GM12878 (cell line): ENCODE results near the gene NTM.

Experiments used
- BHLHE40 ChIP-seq, 2 experiments: fragments of 450-650 bp in 1 of 2; IDR thresholded peaks; 2 replicates each; pipeline ENCODE4 v1.6.1; 2011 to 2017; ENCODE audit warnings: low read depth in 2 of 2, borderline replicate concordance in 1 of 2, improper control_type of control experiment in 1 of 2, low read length in 1 of 2, mild to moderate bottlenecking in 1 of 2
- KDM1A ChIP-seq: fragments of 200-600 bp; sonication (generic); IDR thresholded peaks from 2 replicates; pipeline ENCODE4 v1.6.1; 2016; ENCODE audit warnings: borderline replicate concordance
- NFYB ChIP-seq: IDR thresholded peaks from 2 replicates; pipeline ENCODE4 v1.6.1; 2011; ENCODE audit warnings: low read depth, mild to moderate bottlenecking, low read length, improper control_type of control experiment, moderate library complexity; ENCODE audit not compliant: insufficient read depth
- POLR2A ChIP-seq: IDR thresholded peaks from 2 replicates; pipeline ENCODE4 v1.6.1; 2011; ENCODE audit warnings: low read depth, mild to moderate bottlenecking, low read length
- POLR2AphosphoS5 ChIP-seq: IDR thresholded peaks from 2 replicates; pipeline ENCODE4 v1.6.1; 2011; ENCODE audit warnings: mild to moderate bottlenecking, low read length, inconsistent platforms
- SIN3A ChIP-seq: IDR thresholded peaks from 2 replicates; pipeline ENCODE4 v1.6.1; 2012; ENCODE audit warnings: low read depth, low read length, improper control_type of control experiment
- SREBF2 ChIP-seq: IDR thresholded peaks from 2 replicates; pipeline ENCODE4 v1.6.1; 2012; ENCODE audit warnings: mild to moderate bottlenecking, low read length
- TBL1XR1 ChIP-seq: IDR thresholded peaks from 2 replicates; pipeline ENCODE4 v1.6.1; 2012; ENCODE audit warnings: low read depth, low read length, improper control_type of control experiment
- YY1 ChIP-seq: IDR thresholded peaks from 2 replicates; pipeline ENCODE4 v1.6.1; 2011; ENCODE audit warnings: low read depth, mild to moderate bottlenecking, low read length
- TF ChIP-seq, protein P1 (sequence below), 3 experiments: IDR thresholded peaks in 2 of 3; conservative IDR thresholded peaks in 1 of 3; 2 replicates each; pipeline ENCODE4 v1.5.1; 2011; ENCODE audit warnings: low read depth in 3 of 3, low read length in 3 of 3, mild to moderate bottlenecking in 3 of 3, control low read depth in 2 of 3, moderate library complexity in 2 of 3, inconsistent platforms in 1 of 3, mixed read lengths in 1 of 3; ENCODE audit not compliant: control insufficient read depth in 2 of 3, insufficient read depth in 1 of 3; ENCODE audit errors: extremely low read depth in 1 of 3
- TF ChIP-seq, protein P2 (sequence below): fragments of 150-350 bp; IDR thresholded peaks from 2 replicates; pipeline ENCODE4 v1.6.1; 2014; ENCODE audit warnings: mild to moderate bottlenecking, low read depth, low read length

- TF ChIP-seq, protein P1, sequence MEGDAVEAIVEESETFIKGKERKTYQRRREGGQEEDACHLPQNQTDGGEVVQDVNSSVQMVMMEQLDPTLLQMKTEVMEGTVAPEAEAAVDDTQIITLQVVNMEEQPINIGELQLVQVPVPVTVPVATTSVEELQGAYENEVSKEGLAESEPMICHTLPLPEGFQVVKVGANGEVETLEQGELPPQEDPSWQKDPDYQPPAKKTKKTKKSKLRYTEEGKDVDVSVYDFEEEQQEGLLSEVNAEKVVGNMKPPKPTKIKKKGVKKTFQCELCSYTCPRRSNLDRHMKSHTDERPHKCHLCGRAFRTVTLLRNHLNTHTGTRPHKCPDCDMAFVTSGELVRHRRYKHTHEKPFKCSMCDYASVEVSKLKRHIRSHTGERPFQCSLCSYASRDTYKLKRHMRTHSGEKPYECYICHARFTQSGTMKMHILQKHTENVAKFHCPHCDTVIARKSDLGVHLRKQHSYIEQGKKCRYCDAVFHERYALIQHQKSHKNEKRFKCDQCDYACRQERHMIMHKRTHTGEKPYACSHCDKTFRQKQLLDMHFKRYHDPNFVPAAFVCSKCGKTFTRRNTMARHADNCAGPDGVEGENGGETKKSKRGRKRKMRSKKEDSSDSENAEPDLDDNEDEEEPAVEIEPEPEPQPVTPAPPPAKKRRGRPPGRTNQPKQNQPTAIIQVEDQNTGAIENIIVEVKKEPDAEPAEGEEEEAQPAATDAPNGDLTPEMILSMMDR (IDR thresholded peaks at IDR 0.05 in 2 of 3, conservative IDR thresholded peaks at IDR 0.05 in 1 of 3; ENCODE audit: control insufficient read depth in 2 of 3, extremely low read depth in 1 of 3, insufficient read depth in 1 of 3, low read depth in 3 of 3, low read length in 3 of 3) = no peak
- TF ChIP-seq POLR2A (no peak), POLR2AphosphoS5 (no peak), BHLHE40 (IDR thresholded peaks at IDR 0.05; ENCODE audit: borderline replicate concordance in 1 of 2, low read depth in 2 of 2, low read length in 1 of 2) (no peak), SIN3A (no peak), SREBF2 (no peak), TBL1XR1 (no peak), NFYB (no peak), YY1 (no peak), KDM1A (no peak)
- TF ChIP-seq, protein P2, sequence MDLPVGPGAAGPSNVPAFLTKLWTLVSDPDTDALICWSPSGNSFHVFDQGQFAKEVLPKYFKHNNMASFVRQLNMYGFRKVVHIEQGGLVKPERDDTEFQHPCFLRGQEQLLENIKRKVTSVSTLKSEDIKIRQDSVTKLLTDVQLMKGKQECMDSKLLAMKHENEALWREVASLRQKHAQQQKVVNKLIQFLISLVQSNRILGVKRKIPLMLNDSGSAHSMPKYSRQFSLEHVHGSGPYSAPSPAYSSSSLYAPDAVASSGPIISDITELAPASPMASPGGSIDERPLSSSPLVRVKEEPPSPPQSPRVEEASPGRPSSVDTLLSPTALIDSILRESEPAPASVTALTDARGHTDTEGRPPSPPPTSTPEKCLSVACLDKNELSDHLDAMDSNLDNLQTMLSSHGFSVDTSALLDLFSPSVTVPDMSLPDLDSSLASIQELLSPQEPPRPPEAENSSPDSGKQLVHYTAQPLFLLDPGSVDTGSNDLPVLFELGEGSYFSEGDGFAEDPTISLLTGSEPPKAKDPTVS = no peak
Measured at GRCh38 chr11:131839326-131839725, 468.9 kb downstream of the NTM start.
